Caco-2 (cell line): Measurements from ENCODE around the gene LRRC8C. TPM values are rescaled to one million over a fixed set of nuclear protein-coding genes. Genes with fewer than 3 reads are reported as not detected.

ENCODE experiments used
- BruUV-seq: library from RNA; stranded (reverse); fragments of 400-500 nt; replicated peaks from 2 replicates; lab custom pipeline; 2021; lab: Mats Ljungman, UMichigan
- CTCF ChIA-PET: fragments of 300-600 bp; sonication (Branson Sonifier 250); formaldehyde crosslinking; loops from one replicate; lab custom pipeline; 2022; ENCODE audit warnings: antibody characterized with exemption; lab: Charles Lee
- POLR2A ChIA-PET: fragments of 300-600 bp; sonication (Branson Sonifier 250); formaldehyde crosslinking; loops from one replicate; lab custom pipeline; 2022; ENCODE audit warnings: antibody characterized with exemption; lab: Charles Lee
- DNase-seq, 2 experiments: peaks; one replicate each; pipeline versions ENCODE4 v3.0.0 to v3.0.0-alpha.2; 2020 to 2022
- H3K27me3 ChIP-seq: replicated peaks from 2 replicates; pipeline ENCODE4 v1.6.0; 2011; ENCODE audit warnings: low read length; ENCODE audit not compliant: control insufficient read depth, insufficient read depth
- H3K36me3 ChIP-seq: 2 replicates; pipeline ENCODE4 v1.5.1; 2011; ENCODE audit warnings: low read length; ENCODE audit not compliant: control insufficient read depth, insufficient read depth
- H3K4me1 ChIP-seq: fragments of 250-450 bp; sonication (Bioruptor Pico); 2 replicates; pipeline ENCODE4 v1.5.1; 2020; ENCODE audit warnings: mild to moderate bottlenecking
- H3K4me3 ChIP-seq: 2 replicates; pipeline ENCODE4 v1.5.1; 2011; ENCODE audit warnings: low read depth, mild to moderate bottlenecking, control low read depth, low read length
- H3K9me3 ChIP-seq: fragments of 250-450 bp; sonication (Bioruptor Pico); 2 replicates; pipeline ENCODE4 v1.5.1; 2020; ENCODE audit warnings: mild to moderate bottlenecking, moderate library complexity
- H3K27ac Mint-ChIP-seq: one replicate; pipeline ENCODE4 v1.8.0; 2022; ENCODE audit warnings: mixed read lengths; ENCODE audit not compliant: unreplicated experiment
- H3K27me3 Mint-ChIP-seq: one replicate; pipeline ENCODE4 v1.8.0; 2022; ENCODE audit warnings: mixed read lengths; ENCODE audit not compliant: insufficient read depth, unreplicated experiment
- H3K36me3 Mint-ChIP-seq: one replicate; pipeline ENCODE4 v1.8.0; 2022; ENCODE audit warnings: mild to moderate bottlenecking, mixed read lengths; ENCODE audit not compliant: insufficient read depth, unreplicated experiment
- H3K4me1 Mint-ChIP-seq: one replicate; pipeline ENCODE4 v1.8.0; 2022; ENCODE audit warnings: low read depth, mixed read lengths; ENCODE audit not compliant: unreplicated experiment
- H3K4me3 Mint-ChIP-seq: one replicate; pipeline ENCODE4 v1.8.0; 2022; ENCODE audit warnings: mild to moderate bottlenecking, moderate library complexity, mixed read lengths; ENCODE audit not compliant: unreplicated experiment
- H3K9me3 Mint-ChIP-seq: one replicate; pipeline ENCODE4 v1.8.0; 2022; ENCODE audit warnings: mixed read lengths; ENCODE audit not compliant: unreplicated experiment
- CTCF ChIP-seq, 2 experiments: fragments of 200-600 bp in 1 of 2; IDR thresholded peaks; 1 replicate in 1 of 2; 2 replicates in 1 of 2; pipeline versions ENCODE4 v1.5.1 to v1.8.0; 2011 to 2022; ENCODE audit warnings: antibody characterized with exemption in 1 of 2, control low read depth in 1 of 2, inconsistent platforms in 1 of 2, low read depth in 1 of 2, low read length in 1 of 2, mild to moderate bottlenecking in 1 of 2, moderate library complexity in 1 of 2; ENCODE audit not compliant: insufficient read depth in 1 of 2, severe bottlenecking in 1 of 2, unreplicated experiment in 1 of 2
- intact Hi-C: fragments of 100-400 bp; cut with micrococcal nuclease; formaldehyde crosslinking; loops from one replicate; pipeline ENCODE4 v1.10.0; 2022; ENCODE audit not compliant: unreplicated experiment
- total RNA-seq: library from RNA; stranded (reverse); gene quantifications from 2 replicates; pipeline ENCODE4 v1.2.3, GENCODE V29; 2022

LRRC8C gene
- total RNA-seq, 1 experiment from 2014 or later: 0.11 TPM

GRCh38 chr1:89587729-89588161 lies 45.2 kb upstream of the LRRC8C start:
- H3K27ac Mint-ChIP-seq: no peak overlapping the region
- no peak overlapping the region for H3K4me3 ChIP-seq
- no peak for TF ChIP-seq CTCF (IDR thresholded peaks at IDR 0.05; ENCODE audit: insufficient read depth in 1 of 2, low read depth in 1 of 2, low read length in 1 of 2, severe bottlenecking in 1 of 2, unreplicated experiment in 1 of 2)
- no peaks in the 10 kb centered on the region for H3K36me3 ChIP-seq
- H3K4me1 Mint-ChIP-seq: no peaks in the 10 kb centered on the region
- no peak overlapping the region for H3K4me3 Mint-ChIP-seq
- no peaks in the 10 kb centered on the region for H3K27me3 ChIP-seq
- ChIA-PET CTCF (no interaction called here), POLR2A (no interaction called here)
- intact Hi-C loops: no loop called here
- H3K9me3 Mint-ChIP-seq: no peaks in the 10 kb centered on the region
- no TSS peak for BruUV-seq
- no peak for DNase-seq
- no peaks in the 10 kb centered on the region for H3K9me3 ChIP-seq
- no peaks in the 10 kb centered on the region for H3K4me1 ChIP-seq
- peaks cover 7% of the 10 kb centered on the region for H3K36me3 Mint-ChIP-seq
- no peaks in the 10 kb centered on the region for H3K27me3 Mint-ChIP-seq

- Histone ChIP-seq H3K4me3 (no peak overlapping the region), H3K9me3 (no peaks in the 10 kb centered on the region), H3K36me3 (no peaks in the 10 kb centered on the region), H3K4me1 (no peaks in the 10 kb centered on the region), H3K27me3 (no peaks in the 10 kb centered on the region)
- Mint-ChIP-seq H3K36me3 (peaks cover 7% of the 10 kb centered on the region), H3K9me3 (no peaks in the 10 kb centered on the region), H3K4me3 (no peak overlapping the region), H3K27ac (no peak overlapping the region), H3K4me1 (no peaks in the 10 kb centered on the region), H3K27me3 (no peaks in the 10 kb centered on the region)
- ChIA-PET POLR2A (no interaction called here), CTCF (no interaction called here)
- no peak for DNase-seq
- TF ChIP-seq CTCF (IDR thresholded peaks at IDR 0.05; ENCODE audit: insufficient read depth in 1 of 2, low read depth in 1 of 2, low read length in 1 of 2, severe bottlenecking in 1 of 2, unreplicated experiment in 1 of 2): no peak
- BruUV-seq: no TSS peak
- intact Hi-C loops: no loop called here
These were observed 44.4 kb upstream of the LRRC8C start for GRCh38 chr1:89588480-89588879.

GRCh38 chr1:89589515-89589914 lies 43.4 kb upstream of the LRRC8C start:
- H3K27ac Mint-ChIP-seq: no peak overlapping the region
- no peak overlapping the region for H3K4me3 Mint-ChIP-seq
- no peaks in the 10 kb centered on the region for H3K4me1 Mint-ChIP-seq
- ChIA-PET CTCF (no interaction called here), POLR2A (no interaction called here)
- Histone ChIP-seq H3K36me3 (no peaks in the 10 kb centered on the region), H3K4me1 (no peaks in the 10 kb centered on the region), H3K27me3 (no peaks in the 10 kb centered on the region), H3K4me3 (no peak overlapping the region), H3K9me3 (no peaks in the 10 kb centered on the region)
- BruUV-seq: no TSS peak
- DNase-seq: no peak
- H3K27me3 Mint-ChIP-seq: no peaks in the 10 kb centered on the region
- TF ChIP-seq CTCF (IDR thresholded peaks at IDR 0.05; ENCODE audit: insufficient read depth in 1 of 2, low read depth in 1 of 2, low read length in 1 of 2, severe bottlenecking in 1 of 2, unreplicated experiment in 1 of 2): no peak
- H3K9me3 Mint-ChIP-seq: no peaks in the 10 kb centered on the region
- intact Hi-C loops: no loop called here
- peaks cover 5% of the 10 kb centered on the region for H3K36me3 Mint-ChIP-seq
